ENCODE measurements around the gene CHFR.
"Not testable (repeated sequence)": the region's sequence is repeated elsewhere in the genome, so short reads cannot be mapped to it uniquely, and the experiment has no call there.

The CHFR gene

GRCh38 chr12:132806857-132807256, 80.5 kb downstream of the CHFR start:
- DNase-seq, result peak; percentile 44

GRCh38 chr12:132804426-132804861, 83.0 kb downstream of the CHFR start:
- DNase-seq, result no peak

GRCh38 chr12:132803888-132804287, 83.5 kb downstream of the CHFR start:
- DNase-seq, result no peak

- no peak for DNase-seq
Observed at GRCh38 chr12:132803125-132803524, 84.3 kb downstream of the CHFR start.

- no peak for DNase-seq
Observed at GRCh38 chr12:132801741-132802140, 85.7 kb downstream of the CHFR start.

GRCh38 chr12:132798836-132799235, 88.6 kb downstream of the CHFR start:
- no peak for DNase-seq

- no peak for DNase-seq
Observed at GRCh38 chr12:132797820-132798570, 89.4 kb downstream of the CHFR start.

GRCh38 chr12:132795847-132796246, 91.6 kb downstream of the CHFR start:
- DNase-seq, result no peak

- DNase-seq, result not testable (repeated sequence)
Observed at GRCh38 chr12:132791940-132792339, 95.5 kb downstream of the CHFR start.

GRCh38 chr12:132789099-132789471, 98.3 kb downstream of the CHFR start:
- DNase-seq, result no peak

GRCh38 chr12:132788375-132789098, 98.9 kb downstream of the CHFR start:
- DNase-seq, result no peak

- DNase-seq, result no peak
Observed at GRCh38 chr12:132787877-132788276, 99.5 kb downstream of the CHFR start.

GRCh38 chr12:132786192-132786591, 101.2 kb downstream of the CHFR start:
- DNase-seq, result no peak

- DNase-seq, result no peak
Observed at GRCh38 chr12:132784580-132784979, 102.8 kb downstream of the CHFR start.

- no peak for DNase-seq
Observed at GRCh38 chr12:132783917-132784531, 103.4 kb downstream of the CHFR start.

All from activated naive CD4-positive, alpha-beta T cell treated with anti-CD3 and anti-CD28 coated beads, Interleukin-2, amount 50 U/mL, for 16 hours (primary cell).